Measurements from ENCODE around the gene PON2. TPM values are rescaled to one million over a fixed set of nuclear protein-coding genes. Genes with fewer than 3 reads are reported as not detected.
"Not testable (repeated sequence)": the region's sequence is repeated elsewhere in the genome, so short reads cannot be mapped to it uniquely, and the experiment has no call there.

Gene PON2
- total RNA-seq, 4 donors from 2014 or later, result 116 to 330 (median 193) TPM

DNA sequence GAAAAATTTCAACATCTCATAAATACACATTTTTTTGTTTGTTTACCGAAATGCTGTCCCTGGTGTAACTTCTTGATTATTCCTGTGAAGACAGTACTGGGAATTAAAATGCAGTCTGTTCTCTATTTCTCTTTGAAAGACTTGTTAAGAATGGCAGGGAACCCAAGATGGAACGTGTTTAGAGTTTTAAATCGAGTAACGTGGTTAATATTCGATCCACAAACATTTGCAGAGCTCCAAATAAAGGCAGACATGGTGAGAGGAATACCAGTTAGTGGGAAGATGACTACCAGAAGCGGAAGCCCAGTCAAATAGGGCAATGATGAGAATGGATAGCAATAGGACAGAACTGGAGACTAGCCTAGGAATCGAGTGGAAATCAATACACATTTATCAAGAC, 45.3 kb downstream of the PON2 start:
- Histone ChIP-seq H3K27ac (no peak overlapping the region), H3K4me1 (no peaks in the 10 kb centered on the region), H3K9me3 (no peaks in the 10 kb centered on the region), H3K36me3 (no peaks in the 10 kb centered on the region), H3K4me3 (no peak overlapping the region), H3K27me3 (no peaks in the 10 kb centered on the region)
- no peak for DNase-seq
- TF ChIP-seq, protein P1, sequence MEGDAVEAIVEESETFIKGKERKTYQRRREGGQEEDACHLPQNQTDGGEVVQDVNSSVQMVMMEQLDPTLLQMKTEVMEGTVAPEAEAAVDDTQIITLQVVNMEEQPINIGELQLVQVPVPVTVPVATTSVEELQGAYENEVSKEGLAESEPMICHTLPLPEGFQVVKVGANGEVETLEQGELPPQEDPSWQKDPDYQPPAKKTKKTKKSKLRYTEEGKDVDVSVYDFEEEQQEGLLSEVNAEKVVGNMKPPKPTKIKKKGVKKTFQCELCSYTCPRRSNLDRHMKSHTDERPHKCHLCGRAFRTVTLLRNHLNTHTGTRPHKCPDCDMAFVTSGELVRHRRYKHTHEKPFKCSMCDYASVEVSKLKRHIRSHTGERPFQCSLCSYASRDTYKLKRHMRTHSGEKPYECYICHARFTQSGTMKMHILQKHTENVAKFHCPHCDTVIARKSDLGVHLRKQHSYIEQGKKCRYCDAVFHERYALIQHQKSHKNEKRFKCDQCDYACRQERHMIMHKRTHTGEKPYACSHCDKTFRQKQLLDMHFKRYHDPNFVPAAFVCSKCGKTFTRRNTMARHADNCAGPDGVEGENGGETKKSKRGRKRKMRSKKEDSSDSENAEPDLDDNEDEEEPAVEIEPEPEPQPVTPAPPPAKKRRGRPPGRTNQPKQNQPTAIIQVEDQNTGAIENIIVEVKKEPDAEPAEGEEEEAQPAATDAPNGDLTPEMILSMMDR (IDR thresholded peaks at IDR 0.05), result no peak
- no peak for TF ChIP-seq POLR2A (IDR thresholded peaks at IDR 0.05)

DNA sequence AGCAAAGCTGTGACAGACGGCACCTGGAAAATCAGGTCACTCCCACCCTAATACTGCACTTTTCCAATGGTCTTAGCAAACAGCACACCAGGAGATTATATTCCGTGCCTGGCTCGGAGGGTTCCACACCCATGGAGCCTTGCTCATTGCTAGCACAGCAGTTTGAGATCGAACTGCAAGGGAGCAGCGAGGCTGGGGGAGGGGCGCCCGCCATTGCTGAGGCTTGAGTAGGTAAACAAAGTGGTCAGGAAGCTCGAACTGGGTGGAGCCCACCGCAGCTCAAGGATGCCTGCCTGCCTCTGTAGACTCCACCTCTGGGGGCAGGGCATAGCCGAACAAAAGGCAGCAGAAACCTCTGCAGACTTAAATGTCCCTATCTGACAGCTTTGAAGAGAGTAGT, 55.4 kb downstream of the PON2 start:
- not testable (repeated sequence) for DNase-seq, H3K27ac ChIP-seq, H3K4me1 ChIP-seq, H3K4me3 ChIP-seq, H3K36me3 ChIP-seq, H3K9me3 ChIP-seq, H3K27me3 ChIP-seq

DNA sequence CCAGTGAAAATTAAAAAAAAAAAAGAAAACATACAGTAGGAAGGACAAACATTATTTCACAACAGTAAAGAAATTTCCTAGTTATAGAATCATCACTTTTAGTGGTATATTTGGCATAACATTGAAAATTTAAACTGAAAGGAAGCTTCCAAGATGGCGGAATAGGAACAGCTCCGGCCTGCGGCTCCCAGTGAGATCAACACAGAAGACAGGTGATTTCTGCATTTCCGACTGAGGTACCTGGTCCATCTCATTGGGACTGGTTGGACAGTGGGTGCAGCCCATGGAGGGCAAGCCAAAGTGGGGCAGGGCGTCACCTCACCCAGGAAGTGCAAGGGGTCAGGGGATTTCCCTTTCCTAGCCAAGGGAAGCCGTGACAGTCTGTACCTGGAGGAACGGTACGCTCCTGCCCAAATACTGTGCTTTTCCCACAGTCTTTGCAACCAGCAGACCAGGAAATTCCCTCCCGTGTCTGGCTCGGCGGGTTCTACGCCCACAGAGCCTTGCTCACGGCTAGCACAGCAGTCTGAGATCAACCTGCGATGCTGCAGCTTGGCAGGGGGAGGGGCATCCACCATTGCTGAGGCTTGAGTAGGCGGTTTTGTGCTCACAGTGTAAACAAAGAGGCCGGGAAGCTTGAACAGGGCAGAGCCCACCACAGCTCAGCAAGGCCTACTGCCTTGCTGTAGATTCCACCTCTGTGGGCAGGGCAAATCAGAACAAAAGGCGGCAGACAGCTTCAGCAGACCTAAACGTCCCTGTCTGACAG, 58.0 kb downstream of the PON2 start:
- Histone ChIP-seq H3K4me1 (no peaks in the 10 kb centered on the region), H3K4me3 (no peak overlapping the region), H3K27me3 (no peaks in the 10 kb centered on the region), H3K27ac (no peak overlapping the region), H3K9me3 (peaks cover 0 to 4% (median 0%) of the 10 kb centered on the region in 4 donors), H3K36me3 (no peaks in the 10 kb centered on the region)
- TF ChIP-seq, protein P1 (IDR thresholded peaks at IDR 0.05), result no peak
- no peak for DNase-seq

DNA sequence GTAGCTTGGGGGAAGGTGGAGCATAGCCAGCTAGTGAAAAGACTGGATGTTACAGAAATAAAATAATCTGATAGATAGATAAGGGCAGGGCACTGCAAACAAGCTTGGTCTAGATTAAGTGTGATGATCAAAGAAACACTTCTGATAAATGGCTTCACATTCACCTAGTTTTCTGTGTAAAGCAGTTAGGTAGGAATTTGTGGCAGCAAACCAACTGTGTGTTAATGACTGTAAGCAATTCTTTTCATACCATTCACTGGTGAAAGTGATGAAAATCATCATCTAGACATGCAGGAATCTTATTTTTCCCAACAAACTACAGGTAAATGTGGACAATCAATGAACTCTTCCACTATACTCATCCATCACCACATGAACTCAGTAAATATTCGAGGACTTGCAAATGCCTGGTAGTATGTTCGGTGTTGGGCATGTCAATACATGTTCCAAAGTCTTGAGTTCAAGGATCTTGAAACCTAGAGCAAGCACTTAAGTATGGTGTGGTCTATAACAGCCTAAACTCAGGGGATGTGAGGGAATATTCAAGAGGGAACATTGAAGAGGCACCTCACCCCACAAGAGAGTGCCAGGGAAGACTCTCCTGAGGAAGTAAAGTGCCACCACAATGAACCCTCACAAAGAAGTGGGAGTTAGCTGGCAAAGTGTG, 59.1 kb downstream of the PON2 start:
- H3K4me1 ChIP-seq, result no peaks in the 10 kb centered on the region
- H3K36me3 ChIP-seq, result no peaks in the 10 kb centered on the region
- H3K4me3 ChIP-seq, result no peak overlapping the region
- DNase-seq, result no peak
- H3K9me3 ChIP-seq, result peaks cover 0 to 4% (median 0%) of the 10 kb centered on the region in 4 donors
- no peaks in the 10 kb centered on the region for H3K27me3 ChIP-seq
- no peak overlapping the region for H3K27ac ChIP-seq
- TF ChIP-seq, protein P1 (IDR thresholded peaks at IDR 0.05), result no peak
- TF ChIP-seq POLR2A (IDR thresholded peaks at IDR 0.05), result no peak

DNA sequence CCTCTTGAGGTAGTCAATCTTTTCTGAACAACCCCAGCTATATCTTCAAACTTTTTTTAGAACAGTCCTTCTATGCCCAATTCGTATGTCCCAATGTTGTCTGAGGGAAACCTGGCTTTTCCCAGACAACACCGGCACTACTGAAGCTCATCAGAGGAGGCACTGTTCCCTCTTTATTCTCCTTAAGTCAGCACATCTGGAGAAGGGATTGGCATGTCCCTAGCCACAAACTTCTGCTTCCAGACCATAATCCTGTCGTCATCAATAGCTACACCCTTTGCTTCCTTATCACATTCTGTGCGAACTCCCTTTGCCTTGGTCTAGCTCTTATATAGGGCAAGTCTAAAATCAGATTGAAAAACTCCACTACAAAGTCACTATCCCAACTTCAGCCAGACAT, 61.5 kb downstream of the PON2 start:
- no peak for DNase-seq
- no peaks in the 10 kb centered on the region for H3K4me1 ChIP-seq
- H3K4me3 ChIP-seq, result no peak overlapping the region
- H3K27me3 ChIP-seq, result no peaks in the 10 kb centered on the region
- H3K36me3 ChIP-seq, result no peaks in the 10 kb centered on the region
- no peak overlapping the region for H3K27ac ChIP-seq
- no peak for TF ChIP-seq POLR2A (IDR thresholded peaks at IDR 0.05)
- TF ChIP-seq, protein P1 (IDR thresholded peaks at IDR 0.05), result no peak
- H3K9me3 ChIP-seq, result no peaks in the 10 kb centered on the region

DNA sequence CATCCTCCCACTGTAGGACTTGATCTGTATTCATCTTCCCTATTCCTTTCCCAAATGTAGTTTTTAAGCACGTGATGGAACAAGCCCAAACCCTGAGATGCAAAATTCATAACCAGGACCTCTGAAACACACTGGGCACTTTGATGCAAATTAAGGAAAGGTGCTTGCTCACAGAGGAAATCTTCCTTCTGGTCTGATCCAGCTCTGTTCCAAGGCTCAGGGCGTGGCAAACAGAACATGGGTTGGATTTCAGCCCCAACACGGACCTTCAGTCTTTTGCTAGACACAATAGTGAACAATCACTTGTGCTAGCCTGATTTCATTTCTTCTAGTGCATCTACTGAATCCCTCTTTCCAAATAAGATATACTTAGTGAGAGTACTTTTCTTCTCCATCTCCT, 66.6 kb downstream of the PON2 start:
- Histone ChIP-seq H3K36me3 (no peaks in the 10 kb centered on the region), H3K9me3 (no peaks in the 10 kb centered on the region), H3K27me3 (no peaks in the 10 kb centered on the region), H3K27ac (no peak overlapping the region), H3K4me3 (no peak overlapping the region), H3K4me1 (no peaks in the 10 kb centered on the region)
- DNase-seq, result no peak
- TF ChIP-seq, protein P1 (IDR thresholded peaks at IDR 0.05), result no peak

Measured in Peyer's patch (tissue), 4 donors.